Measurements from ENCODE around the gene PKNOX1. TPM values are rescaled to one million over a fixed set of nuclear protein-coding genes. Genes with fewer than 3 reads are reported as not detected.

PKNOX1 gene
- total and polyA plus RNA-seq, 9 of the 15 experiments (the other 6 are each of a cell fraction or from before 2014, with no cell fraction given): 8.8 to 25.9 (median 13.2) TPM

- TF ChIP-seq CREM (IDR thresholded peaks at IDR 0.05; ENCODE audit: low read depth) (0 out of 2 replicates have a peak, but pooled peaks have one; percentile 24), TAL1 (IDR thresholded peaks at IDR 0.05) (peak; percentile 86), TCF3 (CRISPR knock-in tag; IDR thresholded peaks at IDR 0.05) (peak; percentile 89), ZNF561 (CRISPR knock-in tag; conservative IDR thresholded peaks at IDR 0.05) (no peak), ETS2 (tag; IDR thresholded peaks at IDR 0.05; ENCODE audit: borderline replicate concordance, poor library complexity, severe bottlenecking) (no peak), NCOR1 (IDR thresholded peaks at IDR 0.05) (peak; percentile 79), ZKSCAN8 (CRISPR knock-in tag; IDR thresholded peaks at IDR 0.05) (no peak), MEIS2 (IDR thresholded peaks at IDR 0.05; ENCODE audit: partially characterized antibody) (peak; percentile 95), DACH1 (IDR thresholded peaks at IDR 0.05; ENCODE audit: partially characterized antibody) (no peak), MAFK (IDR thresholded peaks at IDR 0.05; ENCODE audit: low read length) (no peak), ZNF785 (CRISPR knock-in tag; IDR thresholded peaks at IDR 0.05) (no peak), NFYB (IDR thresholded peaks at IDR 0.05; ENCODE audit: extremely low read depth, insufficient read length) (no peak), TEAD1 (CRISPR knock-in tag; IDR thresholded peaks at IDR 0.05) (0 out of 4 replicates have a peak, but pooled peaks of 1 of the 2 experiments have one; percentile 27), KDM5B (IDR thresholded peaks at IDR 0.05; ENCODE audit: insufficient replicate concordance, low read depth, low read length) (no peak), ZNF584 (CRISPR knock-in tag; IDR thresholded peaks at IDR 0.05; ENCODE audit: low read depth) (no peak), SMARCE1 (IDR thresholded peaks at IDR 0.05) (peak; percentile 37; the same call in 1 of the 2 replicates), NBN (IDR thresholded peaks at IDR 0.05; ENCODE audit: low read depth) (no peak; the same call in 1 of the 2 replicates), DNMT1 (IDR thresholded peaks at IDR 0.05) (no peak), NFIC (IDR thresholded peaks at IDR 0.05) (peak; percentile 52)
- TF ChIP-seq, protein P1, sequence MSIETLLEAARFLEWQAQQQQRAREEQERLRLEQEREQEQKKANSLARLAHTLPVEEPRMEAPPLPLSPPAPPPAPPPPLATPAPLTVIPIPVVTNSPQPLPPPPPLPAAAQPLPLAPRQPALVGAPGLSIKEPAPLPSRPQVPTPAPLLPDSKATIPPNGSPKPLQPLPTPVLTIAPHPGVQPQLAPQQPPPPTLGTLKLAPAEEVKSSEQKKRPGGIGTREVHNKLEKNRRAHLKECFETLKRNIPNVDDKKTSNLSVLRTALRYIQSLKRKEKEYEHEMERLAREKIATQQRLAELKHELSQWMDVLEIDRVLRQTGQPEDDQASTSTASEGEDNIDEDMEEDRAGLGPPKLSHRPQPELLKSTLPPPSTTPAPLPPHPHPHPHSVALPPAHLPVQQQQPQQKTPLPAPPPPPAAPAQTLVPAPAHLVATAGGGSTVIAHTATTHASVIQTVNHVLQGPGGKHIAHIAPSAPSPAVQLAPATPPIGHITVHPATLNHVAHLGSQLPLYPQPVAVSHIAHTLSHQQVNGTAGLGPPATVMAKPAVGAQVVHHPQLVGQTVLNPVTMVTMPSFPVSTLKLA (conservative IDR thresholded peaks at IDR 0.05): 0 out of 4 replicates have a peak, but pooled peaks of 1 of the 2 experiments have one; percentile 13
- TF ChIP-seq, protein P2, sequence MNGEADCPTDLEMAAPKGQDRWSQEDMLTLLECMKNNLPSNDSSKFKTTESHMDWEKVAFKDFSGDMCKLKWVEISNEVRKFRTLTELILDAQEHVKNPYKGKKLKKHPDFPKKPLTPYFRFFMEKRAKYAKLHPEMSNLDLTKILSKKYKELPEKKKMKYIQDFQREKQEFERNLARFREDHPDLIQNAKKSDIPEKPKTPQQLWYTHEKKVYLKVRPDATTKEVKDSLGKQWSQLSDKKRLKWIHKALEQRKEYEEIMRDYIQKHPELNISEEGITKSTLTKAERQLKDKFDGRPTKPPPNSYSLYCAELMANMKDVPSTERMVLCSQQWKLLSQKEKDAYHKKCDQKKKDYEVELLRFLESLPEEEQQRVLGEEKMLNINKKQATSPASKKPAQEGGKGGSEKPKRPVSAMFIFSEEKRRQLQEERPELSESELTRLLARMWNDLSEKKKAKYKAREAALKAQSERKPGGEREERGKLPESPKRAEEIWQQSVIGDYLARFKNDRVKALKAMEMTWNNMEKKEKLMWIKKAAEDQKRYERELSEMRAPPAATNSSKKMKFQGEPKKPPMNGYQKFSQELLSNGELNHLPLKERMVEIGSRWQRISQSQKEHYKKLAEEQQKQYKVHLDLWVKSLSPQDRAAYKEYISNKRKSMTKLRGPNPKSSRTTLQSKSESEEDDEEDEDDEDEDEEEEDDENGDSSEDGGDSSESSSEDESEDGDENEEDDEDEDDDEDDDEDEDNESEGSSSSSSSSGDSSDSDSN (IDR thresholded peaks at IDR 0.05; ENCODE audit: borderline replicate concordance in 1 of 2, low read depth in 2 of 2, low read length in 2 of 2): no peak
- TF ChIP-seq, protein P3, sequence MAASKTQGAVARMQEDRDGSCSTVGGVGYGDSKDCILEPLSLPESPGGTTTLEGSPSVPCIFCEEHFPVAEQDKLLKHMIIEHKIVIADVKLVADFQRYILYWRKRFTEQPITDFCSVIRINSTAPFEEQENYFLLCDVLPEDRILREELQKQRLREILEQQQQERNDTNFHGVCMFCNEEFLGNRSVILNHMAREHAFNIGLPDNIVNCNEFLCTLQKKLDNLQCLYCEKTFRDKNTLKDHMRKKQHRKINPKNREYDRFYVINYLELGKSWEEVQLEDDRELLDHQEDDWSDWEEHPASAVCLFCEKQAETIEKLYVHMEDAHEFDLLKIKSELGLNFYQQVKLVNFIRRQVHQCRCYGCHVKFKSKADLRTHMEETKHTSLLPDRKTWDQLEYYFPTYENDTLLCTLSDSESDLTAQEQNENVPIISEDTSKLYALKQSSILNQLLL (CRISPR knock-in tag; IDR thresholded peaks at IDR 0.05; ENCODE audit: borderline replicate concordance): no peak
These were observed 44.4 kb upstream of the PKNOX1 start (continued) for GRCh38 chr21:42929969-42930368.

Measured in K562 (cell line).